ENCODE measurements around the gene HERC3.

The HERC3 gene

DNA sequence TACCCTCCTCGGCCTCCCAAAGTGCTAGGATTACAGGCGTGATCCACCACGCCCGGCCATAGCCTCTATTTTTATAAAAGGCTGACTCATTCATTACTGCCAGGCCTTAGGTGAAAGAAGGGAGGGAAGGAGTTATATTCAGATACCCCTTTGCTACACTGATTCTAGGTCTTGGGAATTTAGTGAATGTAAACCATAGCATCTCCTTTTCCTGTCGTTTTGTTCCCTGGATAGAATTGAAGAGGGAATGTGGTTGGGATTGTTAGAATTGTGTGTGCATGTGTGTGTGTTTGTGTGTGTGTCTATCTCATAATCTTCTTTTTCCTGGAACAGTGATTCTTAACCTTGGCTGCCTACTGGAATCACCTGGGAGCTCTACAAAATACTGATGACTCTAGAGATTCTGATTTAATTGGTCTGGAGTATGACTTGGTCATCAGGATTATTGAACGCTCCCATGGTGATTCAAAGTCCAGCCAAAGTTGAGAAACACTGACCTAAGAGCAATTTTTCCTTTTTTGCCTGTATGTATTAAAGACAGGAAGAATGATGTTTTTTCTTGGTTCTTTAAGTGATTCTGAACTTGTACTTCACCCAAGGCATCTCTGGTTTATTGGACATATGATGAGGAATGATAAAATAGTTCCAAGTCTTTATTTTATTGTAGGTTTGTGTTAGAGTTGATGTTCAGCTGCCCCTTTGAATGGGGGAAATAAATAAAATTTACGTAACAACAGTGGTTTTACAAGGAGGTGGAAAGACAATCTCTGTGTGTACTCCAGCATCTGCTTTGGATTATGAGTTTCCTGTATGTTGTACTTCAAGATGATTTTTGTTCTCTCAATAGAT lies 68.4 kb downstream of the HERC3 start:
- DNase-seq (ENCODE audit: low read depth in 2 of 2) = no peak

DNA sequence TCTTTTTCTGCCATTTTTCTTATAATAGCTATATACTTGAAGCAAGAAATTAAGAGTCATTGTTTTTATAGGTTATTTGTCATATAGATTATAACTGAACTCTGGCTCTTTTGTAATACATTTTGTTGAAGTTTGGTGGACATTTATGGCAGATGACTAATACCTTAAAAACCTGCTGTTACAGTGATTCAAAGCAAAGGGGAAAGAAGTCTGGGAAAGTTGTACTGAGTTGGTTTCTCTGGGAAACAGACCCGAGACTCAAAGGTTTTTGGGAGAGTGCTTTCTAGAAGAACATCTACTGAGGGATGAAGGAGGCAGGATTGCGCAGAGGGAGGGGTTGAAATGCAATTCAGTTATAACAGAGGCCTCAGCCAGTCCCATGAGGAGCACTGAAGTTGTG lies 69.5 kb downstream of the HERC3 start:
- no peak for DNase-seq (ENCODE audit: low read depth in 2 of 2)

DNA sequence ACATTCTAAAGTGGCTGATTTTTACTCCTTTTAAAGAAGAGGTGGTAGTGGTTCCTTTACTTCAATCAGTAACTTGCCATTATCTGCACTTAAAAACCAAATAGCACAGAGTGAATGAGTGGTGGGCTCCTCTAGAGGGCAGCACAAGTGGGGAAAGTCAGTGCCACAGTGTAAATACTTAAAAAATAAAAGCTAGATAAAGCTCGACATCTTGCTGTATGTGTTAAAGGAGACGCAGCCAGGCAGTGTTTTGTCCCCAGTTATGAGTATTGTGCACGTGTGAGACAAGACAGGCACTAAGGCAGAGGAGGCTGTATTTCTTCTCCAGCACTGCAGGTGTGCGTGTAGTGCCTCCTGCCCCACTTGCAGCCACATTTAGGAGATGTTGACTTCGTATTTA lies 80.7 kb downstream of the HERC3 start:
- no peak for DNase-seq (ENCODE audit: low read depth in 2 of 2)

DNA sequence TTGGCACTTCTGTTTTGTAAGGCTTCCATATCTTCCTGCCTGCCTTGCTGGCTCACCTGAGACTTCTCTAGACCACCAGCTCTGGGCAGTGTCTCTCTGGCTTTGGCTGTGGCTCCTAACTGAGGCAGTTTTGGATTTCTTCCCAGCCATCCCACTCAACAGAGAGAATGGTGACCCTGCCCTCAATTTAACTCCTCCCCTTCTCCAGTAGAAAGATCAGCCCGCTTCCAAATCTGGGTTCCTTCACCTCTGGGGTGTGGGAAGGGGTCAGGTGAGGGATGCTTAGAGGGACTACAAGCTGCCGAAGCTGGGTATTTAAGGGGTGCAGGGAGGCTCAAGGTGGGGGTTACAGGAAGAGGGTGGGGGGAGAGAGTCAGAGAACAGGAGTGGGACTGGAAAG lies 81.6 kb downstream of the HERC3 start:
- DNase-seq (ENCODE audit: low read depth in 2 of 2) = no peak

DNA sequence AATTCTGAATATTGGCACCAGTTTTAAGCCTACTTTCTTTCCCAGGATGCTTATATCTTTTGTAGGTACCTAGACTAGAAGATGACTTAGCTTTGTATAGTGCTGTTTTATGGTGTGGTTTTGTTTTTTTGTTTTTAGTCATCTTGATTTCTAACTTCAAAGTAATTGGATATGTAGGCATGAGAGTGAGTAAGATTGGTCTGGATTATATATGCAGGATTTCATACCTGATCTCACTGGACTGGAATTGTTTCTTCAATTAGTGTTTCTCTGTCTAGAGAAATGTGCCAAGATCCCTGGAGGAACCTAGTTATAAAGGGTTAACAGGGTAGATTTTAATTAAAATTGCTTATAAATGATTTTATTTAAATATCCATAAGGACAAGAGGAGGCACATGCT lies 82.3 kb downstream of the HERC3 start:
- no peak for DNase-seq (ENCODE audit: low read depth in 2 of 2)

DNA sequence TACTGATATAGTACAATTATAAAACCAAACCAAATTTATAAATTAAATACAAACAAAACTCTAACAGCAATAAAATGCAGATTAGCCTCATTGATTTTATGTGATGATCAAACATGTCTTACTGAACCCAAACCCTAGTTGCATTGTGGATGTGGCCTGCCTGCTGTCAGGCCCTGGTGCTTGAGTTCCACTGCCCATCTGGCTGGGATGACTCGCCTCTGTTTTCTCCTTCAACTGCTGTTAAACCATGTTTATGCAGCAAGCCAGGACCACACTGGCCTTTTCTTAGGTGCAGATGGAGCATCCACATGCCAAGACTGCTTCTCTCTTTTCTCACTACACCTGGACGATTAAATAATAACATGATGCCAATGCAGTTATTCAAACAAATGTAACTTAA lies 82.7 kb downstream of the HERC3 start:
- no peak for DNase-seq (ENCODE audit: low read depth in 2 of 2)

DNA sequence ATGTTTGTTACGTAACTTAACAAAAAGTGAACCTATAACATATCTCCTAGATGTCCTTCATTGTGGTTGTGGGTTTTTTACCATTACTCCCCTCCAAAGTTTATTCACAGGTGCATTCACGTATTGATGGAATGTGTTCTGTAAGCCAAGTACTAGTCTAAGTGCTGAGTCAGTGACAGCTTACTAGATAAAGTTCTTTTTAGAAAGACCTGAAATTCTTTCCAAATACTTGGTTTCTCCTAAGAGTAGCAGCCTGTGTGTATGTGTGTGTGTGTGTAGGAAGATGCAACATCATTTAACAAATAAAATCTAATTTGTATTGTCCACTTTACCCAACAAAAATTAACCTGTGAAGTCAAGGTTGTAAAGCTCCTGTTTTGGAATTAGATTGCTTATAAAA lies 83.3 kb downstream of the HERC3 start:
- no peak for DNase-seq (ENCODE audit: low read depth in 2 of 2)

DNA sequence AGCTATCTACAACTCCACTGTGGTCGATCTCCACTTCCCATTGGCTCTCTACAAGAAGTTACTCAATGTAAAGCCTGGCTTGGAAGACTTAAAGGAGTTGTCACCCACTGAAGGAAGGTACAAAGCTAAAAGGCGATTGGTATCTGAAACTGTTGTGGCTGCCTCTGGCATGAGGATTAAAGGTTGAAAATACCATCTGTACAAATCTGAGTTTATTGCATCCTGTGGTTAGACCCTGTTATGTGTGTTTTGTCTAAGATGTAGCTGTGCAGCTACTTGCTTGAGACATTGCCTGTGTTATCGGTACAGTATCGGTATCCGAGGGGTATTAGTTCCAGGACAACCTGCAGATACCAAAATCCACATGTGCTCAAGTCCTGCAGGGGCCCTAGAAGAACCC lies 88.9 kb downstream of the HERC3 start:
- no peak for DNase-seq (ENCODE audit: low read depth in 2 of 2)

DNA sequence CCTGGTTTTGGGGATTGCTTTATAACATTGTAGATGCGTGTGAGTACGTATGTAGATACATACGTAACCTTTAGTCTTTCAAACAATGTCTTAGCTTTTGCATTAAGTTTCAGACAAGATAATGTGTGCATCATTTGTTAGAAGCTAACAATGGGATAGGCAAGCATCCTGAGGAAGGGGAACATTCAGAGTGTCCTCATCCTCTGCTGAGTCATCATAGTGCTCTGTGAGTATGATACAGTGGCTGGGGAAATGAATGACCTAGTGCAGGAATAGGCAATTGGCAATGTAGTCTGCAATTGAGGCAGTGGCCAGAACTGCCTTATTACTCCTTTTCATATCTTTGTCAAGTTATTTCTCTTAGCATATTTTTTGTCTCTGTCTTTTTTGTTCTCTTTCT lies 98.1 kb downstream of the HERC3 start:
- no peak for DNase-seq (ENCODE audit: low read depth in 2 of 2)

DNA sequence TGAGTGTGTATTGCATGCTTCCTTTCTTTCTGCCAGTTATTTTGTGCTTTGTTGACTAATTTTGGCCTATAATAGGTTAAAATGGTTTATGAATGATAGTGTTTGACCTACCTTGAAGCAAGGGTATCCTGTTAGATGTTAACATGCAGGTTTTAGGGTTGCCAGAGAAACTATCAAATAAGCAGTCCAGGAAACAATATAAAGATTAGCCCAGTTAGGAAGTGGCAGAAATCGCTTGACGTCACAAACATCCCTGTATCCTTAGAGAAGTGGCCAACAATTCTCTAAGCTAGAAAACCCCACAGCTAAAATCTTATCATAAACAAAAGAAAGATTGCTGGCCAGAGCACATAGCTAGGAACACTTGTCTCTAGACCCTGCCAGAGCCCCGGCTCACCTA lies 101.5 kb downstream of the HERC3 start:
- no peak for DNase-seq (ENCODE audit: low read depth in 2 of 2)

DNA sequence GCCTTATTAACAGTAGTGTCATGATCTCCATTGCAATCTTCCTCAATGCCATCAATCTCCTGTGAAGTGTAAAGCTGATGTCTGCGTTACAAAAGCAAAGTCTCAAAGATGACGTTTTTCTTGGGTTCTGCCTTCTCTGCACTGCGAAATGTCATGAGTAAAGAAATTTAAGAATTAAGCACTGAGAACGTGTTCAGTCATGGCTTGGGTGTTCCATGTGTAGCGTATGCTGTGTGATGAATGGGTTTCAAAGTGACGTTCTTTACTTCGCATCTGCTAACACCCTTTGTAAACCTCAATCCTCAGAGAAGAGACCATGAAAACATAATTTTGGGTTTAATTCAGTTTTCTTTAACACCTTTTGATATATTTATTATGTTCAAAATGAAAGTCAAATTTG lies 104.3 kb downstream of the HERC3 start:
- DNase-seq (ENCODE audit: low read depth in 2 of 2) = no peak

DNA sequence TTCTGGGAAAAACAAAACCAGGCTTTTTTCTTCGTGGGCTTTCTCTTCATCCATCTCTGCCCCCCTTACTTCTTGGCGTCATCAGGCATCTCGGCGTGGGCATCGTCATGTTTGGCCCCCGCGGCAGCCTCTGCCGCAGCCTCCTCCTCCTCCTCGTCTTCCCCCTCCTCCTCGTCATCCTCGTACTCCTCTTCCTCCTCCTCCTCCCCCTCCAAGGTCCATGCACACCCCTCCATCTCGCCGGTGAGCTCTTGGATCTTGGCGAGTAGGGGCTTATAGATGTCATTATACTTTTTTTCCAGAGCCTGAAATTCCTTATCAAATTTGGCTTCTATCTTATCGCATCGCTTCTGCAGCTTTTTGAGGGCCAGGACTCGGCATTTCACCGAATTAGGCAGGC lies 104.9 kb downstream of the HERC3 start:
- no peak for DNase-seq (ENCODE audit: low read depth in 2 of 2)

DNA sequence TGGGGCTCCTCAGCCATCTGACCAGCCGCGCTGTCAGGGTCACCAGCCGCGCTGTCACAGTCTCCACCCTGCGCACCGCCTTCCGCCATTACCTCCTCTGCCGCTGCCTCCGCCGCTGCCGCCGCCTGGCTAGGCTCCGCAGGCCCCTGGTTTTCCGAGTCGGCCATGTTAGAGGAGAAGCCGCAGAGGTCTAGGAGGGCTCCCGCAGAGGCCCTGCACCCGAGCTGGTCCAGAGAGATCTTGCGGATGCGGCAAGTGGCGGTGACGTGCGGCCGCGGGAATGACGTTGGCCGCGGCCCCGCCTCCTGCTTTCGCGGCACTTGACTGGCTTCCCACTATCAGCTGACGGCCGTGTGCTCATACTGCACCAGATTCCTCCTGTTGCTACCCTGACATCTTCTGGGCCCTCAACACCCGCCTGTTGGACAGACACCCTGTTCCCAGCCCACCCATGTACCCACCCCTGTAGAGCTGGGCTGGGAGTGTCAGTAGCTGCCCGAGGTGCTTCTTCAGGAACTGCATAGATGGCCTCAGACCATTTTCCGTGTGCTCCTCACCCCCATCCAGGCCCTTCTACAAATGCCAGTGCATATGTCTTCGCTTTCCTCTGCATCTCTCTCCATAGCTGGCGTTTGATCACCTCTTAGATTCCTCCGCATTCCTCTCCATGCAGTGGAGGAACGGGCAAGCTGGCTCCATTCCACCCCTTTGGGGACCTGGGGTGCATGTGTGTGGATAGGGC lies 105.5 kb downstream of the HERC3 start, which contains the start of gene NAP1L5:
TSS of gene NAP1L5 (minus strand) at position 242 of the 742 bp plus-strand sequence. CDS start at position 167, 75 bp downstream.
- DNase-seq (ENCODE audit: low read depth in 2 of 2) = peak; percentile 31 to 33

DNA sequence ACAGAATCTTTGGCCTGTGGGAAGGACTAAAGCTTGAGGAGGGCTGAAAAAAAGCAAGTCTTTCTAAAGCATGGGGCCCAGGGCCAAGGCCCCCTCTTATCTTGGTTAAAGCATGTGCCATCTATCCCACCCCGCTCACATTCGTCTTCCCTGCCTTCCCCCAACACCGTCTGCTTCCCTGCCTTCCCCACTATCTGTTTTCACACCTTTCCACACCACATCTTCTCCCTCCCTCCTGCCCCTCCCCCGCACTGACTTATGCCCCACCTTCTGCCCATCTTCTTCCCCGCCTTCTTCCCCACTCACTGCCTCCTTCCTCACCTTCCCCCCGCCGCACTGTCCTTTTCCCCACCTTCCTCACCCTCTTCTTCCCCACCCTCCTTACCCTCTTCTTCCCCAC lies 106.2 kb downstream of the HERC3 start:
- no peak for DNase-seq (ENCODE audit: low read depth in 2 of 2)

DNA sequence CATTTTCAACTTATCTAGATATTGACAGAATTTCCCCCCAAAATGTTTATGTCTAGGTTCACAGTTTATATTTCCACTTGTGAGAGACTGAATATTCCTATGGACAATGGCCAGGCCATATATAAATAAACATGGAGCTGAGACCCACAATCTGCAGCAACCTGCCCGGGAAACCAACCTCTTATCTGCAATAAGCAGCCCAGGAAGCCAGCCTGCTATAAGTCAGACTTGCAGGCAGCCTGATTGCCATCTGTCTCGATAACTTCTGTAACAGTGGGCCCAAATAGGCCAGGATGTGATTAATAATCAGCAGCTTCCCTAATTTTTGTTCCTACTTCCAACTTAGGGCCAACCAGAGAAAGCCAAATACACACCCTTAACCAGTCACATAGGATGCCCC lies 110.5 kb downstream of the HERC3 start:
- DNase-seq (ENCODE audit: low read depth in 2 of 2) = no peak

DNA sequence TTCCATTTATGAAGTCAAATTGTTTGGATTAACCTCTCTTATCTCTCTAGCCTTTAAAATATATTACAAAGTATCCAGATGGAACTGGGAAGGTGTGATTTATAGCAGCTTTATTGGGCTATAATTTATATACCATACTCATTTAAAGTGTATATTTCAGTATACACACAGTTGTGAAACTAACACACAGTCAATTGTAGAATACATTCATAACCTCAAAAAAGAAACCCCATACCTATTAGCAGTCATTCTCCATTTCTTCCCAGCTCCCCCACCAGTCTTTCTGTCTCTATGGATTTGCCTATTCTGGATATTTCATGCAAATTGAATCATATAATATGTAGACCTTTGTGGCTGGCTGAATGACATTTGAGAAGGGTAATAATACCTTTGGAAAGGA lies 112.9 kb downstream of the HERC3 start:
- DNase-seq (ENCODE audit: low read depth in 2 of 2) = no peak

DNA sequence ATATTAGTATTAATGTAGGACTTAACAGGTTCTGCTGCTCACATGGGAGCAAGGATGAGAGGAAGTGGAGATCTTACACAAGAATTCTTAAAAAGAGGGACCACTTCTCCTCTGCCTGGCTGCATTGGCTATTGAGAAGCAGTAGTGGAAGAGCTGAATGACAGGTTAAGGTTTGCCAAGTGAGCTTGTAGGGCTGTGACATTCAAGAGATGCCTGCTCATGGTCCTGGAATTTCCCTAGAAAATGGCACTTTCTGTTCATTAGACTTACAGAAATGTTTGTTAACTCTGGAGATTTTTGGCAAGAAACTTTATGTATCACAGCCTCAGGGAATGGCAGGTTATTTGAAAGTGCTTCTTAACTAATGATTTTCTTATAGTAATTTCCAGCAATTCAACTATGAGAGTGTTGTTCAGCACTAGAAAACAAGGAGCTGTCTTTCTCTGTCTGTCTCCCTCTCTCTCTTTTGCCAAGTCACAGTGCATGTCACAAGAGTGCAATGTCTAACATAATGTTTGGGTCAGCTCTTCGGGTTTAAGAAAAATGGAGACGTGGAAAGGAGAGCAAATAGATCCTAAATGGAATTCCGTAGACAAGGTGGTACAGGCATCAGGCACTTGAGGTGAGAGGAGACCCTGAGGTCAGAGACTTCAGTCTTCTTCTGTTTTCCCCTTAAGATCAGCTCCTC lies 113.7 kb downstream of the HERC3 start:
- DNase-seq (ENCODE audit: low read depth in 2 of 2) = no peak

DNA sequence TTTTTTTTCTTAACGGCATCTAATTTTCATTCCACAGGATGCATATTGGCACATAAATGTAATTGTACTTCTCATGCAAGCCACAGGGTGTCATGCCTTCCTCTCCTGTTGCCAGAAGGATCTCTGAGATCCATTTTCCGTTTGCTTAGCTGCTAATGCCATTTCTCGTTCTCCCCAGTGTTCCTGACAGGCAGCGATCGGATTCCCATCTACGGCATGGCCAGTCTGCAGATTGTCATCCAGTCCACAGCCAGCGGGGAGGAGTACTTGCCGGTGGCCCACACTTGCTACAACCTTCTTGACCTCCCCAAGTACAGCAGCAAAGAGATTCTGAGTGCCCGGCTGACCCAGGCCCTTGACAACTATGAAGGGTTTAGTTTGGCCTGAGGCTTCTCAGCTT lies 114.3 kb downstream of the HERC3 start:
- DNase-seq (ENCODE audit: low read depth in 2 of 2) = no peak

DNA sequence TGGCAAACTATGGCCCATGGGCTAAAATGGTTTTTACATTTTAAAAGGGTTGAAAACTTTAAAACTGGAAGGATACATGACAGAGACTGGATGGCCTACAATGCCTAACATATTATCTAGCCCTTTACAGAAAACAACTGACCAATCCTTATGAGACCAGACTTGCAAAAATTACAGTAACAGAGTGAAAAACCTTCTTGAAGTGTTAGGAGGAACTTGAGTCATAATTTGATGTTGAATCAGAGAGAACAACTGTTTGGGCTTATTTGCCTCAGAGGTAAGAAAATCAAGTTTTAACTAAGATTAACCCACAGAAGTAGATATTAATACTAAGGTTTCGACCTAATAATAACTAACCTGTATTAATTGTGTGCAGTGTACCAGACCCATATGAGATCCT lies 117.7 kb downstream of the HERC3 start:
- no peak for DNase-seq (ENCODE audit: low read depth in 2 of 2)

DNA sequence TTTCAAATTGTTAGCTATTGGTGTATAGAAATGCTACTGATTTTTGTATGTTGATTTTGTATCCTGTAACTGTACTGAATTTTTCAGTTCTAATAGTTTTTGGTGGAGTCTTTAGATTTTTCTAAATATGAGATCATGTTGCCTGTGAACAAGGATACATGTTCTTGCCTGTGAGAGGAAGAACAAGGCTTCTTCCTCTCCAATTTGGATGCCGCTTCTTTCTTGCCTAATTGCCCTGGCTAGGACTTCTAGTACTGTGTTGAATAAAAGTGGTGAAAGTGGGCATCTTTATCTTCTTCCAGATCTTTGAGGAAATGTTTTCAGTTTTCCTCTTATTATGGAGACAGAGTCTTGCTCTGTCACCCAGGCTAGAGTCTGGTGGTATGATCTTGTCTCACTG lies 121.5 kb downstream of the HERC3 start:
- DNase-seq (ENCODE audit: low read depth in 2 of 2) = no peak

DNA sequence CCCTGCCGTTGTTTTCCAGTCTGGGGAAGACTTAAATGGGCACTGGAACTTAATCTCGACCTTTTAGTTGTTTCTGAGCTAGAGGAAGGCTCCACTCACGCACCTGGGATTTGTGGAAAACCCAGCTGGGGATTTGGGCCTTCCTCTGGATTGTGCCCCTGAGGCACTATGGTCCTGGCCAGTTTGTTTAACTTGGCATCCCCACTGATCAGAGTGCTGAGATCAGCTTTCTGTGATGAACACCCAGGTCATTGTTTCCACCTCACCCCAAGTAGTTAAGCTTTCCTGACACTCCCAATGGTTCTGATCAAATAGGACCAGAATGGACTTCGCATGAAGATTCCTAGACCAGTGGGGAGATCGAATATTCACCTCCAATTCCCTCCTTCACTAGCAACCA lies 125.8 kb downstream of the HERC3 start:
- DNase-seq (ENCODE audit: low read depth in 2 of 2) = no peak

DNA sequence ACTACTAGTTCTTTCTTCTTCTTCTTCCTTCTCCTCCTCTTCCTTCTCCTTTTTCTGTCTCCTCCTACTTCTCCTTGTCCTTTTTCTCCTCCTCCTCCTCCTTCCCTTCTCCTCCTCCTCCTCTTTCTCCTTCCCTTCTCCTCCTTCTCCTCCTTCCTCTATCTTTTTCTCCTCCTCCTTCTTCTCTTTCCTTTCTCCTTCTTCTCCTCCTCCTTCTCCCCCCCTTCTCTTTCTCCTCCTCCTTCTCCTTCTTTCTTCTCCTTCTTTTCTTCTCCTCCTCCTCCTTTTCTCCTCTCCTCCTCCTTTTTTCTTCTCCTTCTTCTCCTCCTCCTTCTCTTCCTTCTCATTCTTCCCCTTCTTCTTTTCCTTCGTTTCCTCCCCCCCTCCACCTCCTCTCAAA lies 127.1 kb downstream of the HERC3 start:
- DNase-seq (ENCODE audit: low read depth in 2 of 2) = no peak
